Measurements from ENCODE around the gene MRPS18B. TPM values are rescaled to one million over a fixed set of nuclear protein-coding genes. Genes with fewer than 3 reads are reported as not detected.
A peak's percentile ranks its signal among the peaks of the same experiment; 100 is the strongest.

Gene MRPS18B
- total and polyA plus RNA-seq, 2 of the 13 experiments (the other 11 are each of a cell fraction or from before 2014, with no cell fraction given): 125 to 131 TPM

- TF ChIP-seq RORA (CRISPR knock-in tag; IDR thresholded peaks at IDR 0.05) (no peak), ZNF3 (CRISPR knock-in tag; IDR thresholded peaks at IDR 0.05) (no peak), BCL3 (CRISPR knock-in tag; IDR thresholded peaks at IDR 0.05) (peak; percentile 85; the same call in 1 of the 2 replicates), MYPOP (CRISPR knock-in tag; IDR thresholded peaks at IDR 0.05) (peak; percentile 69; the same call in 1 of the 2 replicates), ZNF333 (CRISPR knock-in tag; IDR thresholded peaks at IDR 0.05; ENCODE audit: borderline replicate concordance) (0 out of 2 replicates have a peak, but pooled peaks have one; percentile 76), ZNF784 (CRISPR knock-in tag; IDR thresholded peaks at IDR 0.05; ENCODE audit: borderline replicate concordance) (peak; percentile 88), ZNF746 (CRISPR knock-in tag; IDR thresholded peaks at IDR 0.05) (peak; percentile 50; the same call in 1 of the 2 replicates), KAT7 (CRISPR knock-in tag; IDR thresholded peaks at IDR 0.05; ENCODE audit: borderline replicate concordance) (peak; percentile 87), ZNF441 (CRISPR knock-in tag; IDR thresholded peaks at IDR 0.05; ENCODE audit: borderline replicate concordance) (no peak), ZNF124 (CRISPR knock-in tag; IDR thresholded peaks at IDR 0.05) (no peak; the same call in 1 of the 2 replicates), REPIN1 (CRISPR knock-in tag; IDR thresholded peaks at IDR 0.05; ENCODE audit: borderline replicate concordance, low read depth) (peak; percentile 81), ATF4 (CRISPR knock-in tag; IDR thresholded peaks at IDR 0.05) (no peak), ELF1 (CRISPR knock-in tag; IDR thresholded peaks at IDR 0.05) (peak; percentile 69), CBFB (CRISPR knock-in tag; IDR thresholded peaks at IDR 0.05) (peak; percentile 63; the same call in 1 of the 2 replicates), ZEB1 (IDR thresholded peaks at IDR 0.05; ENCODE audit: insufficient replicate concordance, low read depth) (peak; percentile 63), NFYC (CRISPR knock-in tag; IDR thresholded peaks at IDR 0.05) (no peak; the same call in none of the 2 replicates), ZNF546 (CRISPR knock-in tag; conservative IDR thresholded peaks at IDR 0.05) (no peak), CHD4 (IDR thresholded peaks at IDR 0.05; ENCODE audit: borderline replicate concordance, low read length) (no peak), ZBTB2 (CRISPR knock-in tag; IDR thresholded peaks at IDR 0.05; ENCODE audit: low read depth) (peak; percentile 48; the same call in 1 of the 2 replicates), ZNF18 (CRISPR knock-in tag; IDR thresholded peaks at IDR 0.05; ENCODE audit: insufficient replicate concordance) (peak; percentile 72)
Observed at GRCh38 chr6:30626484-30627366, 9.1 kb downstream of the MRPS18B start, which contains the start of gene ATAT1 (continued).

Measured in HepG2 (cell line).